Neural progenitor cell (in vitro differentiated cells): Measurements from ENCODE around the gene THRB. TPM values are rescaled to one million over a fixed set of nuclear protein-coding genes. Genes with fewer than 3 reads are reported as not detected.

ENCODE experiments used
- DNase-seq: peaks from one replicate; pipeline ENCODE4 v3.0.0-alpha.2; 2016; ENCODE audit warnings: low spot score
- H2AFZ ChIP-seq: fragments of 200-600 bp; sonication (generic); replicated peaks from 2 replicates; pipeline ENCODE4 v1.6.1; 2016; ENCODE audit warnings: antibody characterized with exemption
- H3F3A ChIP-seq: fragments of 200-600 bp; sonication (generic); 2 replicates; pipeline ENCODE4 v1.6.1; 2016; ENCODE audit warnings: antibody characterized with exemption, low read depth
- H3K27ac ChIP-seq: fragments of 200-600 bp; sonication (generic); 2 replicates; pipeline ENCODE4 v1.5.1; 2016; ENCODE audit warnings: mild to moderate bottlenecking
- H3K27me3 ChIP-seq: fragments of 200-600 bp; sonication (generic); 2 replicates; pipeline ENCODE4 v1.6.1; 2016; ENCODE audit warnings: mild to moderate bottlenecking, moderate library complexity
- H3K36me3 ChIP-seq: fragments of 200-600 bp; sonication (generic); 2 replicates; pipeline ENCODE4 v1.5.1; 2016
- H3K4me1 ChIP-seq: fragments of 200-600 bp; sonication (generic); 2 replicates; pipeline ENCODE4 v1.6.1; 2016; ENCODE audit warnings: mixed run types
- H3K4me2 ChIP-seq: fragments of 200-600 bp; sonication (generic); 2 replicates; pipeline ENCODE4 v1.6.1; 2016
- H3K4me3 ChIP-seq: fragments of 200-600 bp; sonication (generic); 2 replicates; pipeline ENCODE4 v1.5.1; 2016
- H3K79me2 ChIP-seq: fragments of 200-600 bp; sonication (generic); 2 replicates; pipeline ENCODE4 v1.6.1; 2016; ENCODE audit warnings: low read depth
- H3K9ac ChIP-seq: fragments of 200-600 bp; sonication (generic); 2 replicates; pipeline ENCODE4 v1.6.1; 2016
- H3K9me3 ChIP-seq: fragments of 200-600 bp; sonication (generic); 2 replicates; pipeline ENCODE4 v1.5.1; 2016; ENCODE audit warnings: low read depth
- H4K20me1 ChIP-seq: fragments of 200-600 bp; sonication (generic); 2 replicates; pipeline ENCODE4 v1.6.1; 2016; ENCODE audit warnings: low read depth
- H3K27ac Mint-ChIP-seq: 3 replicates; pipeline ENCODE4 v1.8.0; 2021; ENCODE audit warnings: mixed read lengths
- H3K27me3 Mint-ChIP-seq: 2 replicates; pipeline ENCODE4 v1.8.0; 2022; ENCODE audit warnings: low read depth, mild to moderate bottlenecking, inconsistent platforms, moderate library complexity, mixed read lengths; ENCODE audit not compliant: insufficient read depth
- H3K36me3 Mint-ChIP-seq: 3 replicates; pipeline ENCODE4 v1.8.0; 2021; ENCODE audit warnings: mixed read lengths
- H3K4me1 Mint-ChIP-seq: 3 replicates; pipeline ENCODE4 v1.8.0; 2021; ENCODE audit warnings: mixed read lengths
- H3K4me3 Mint-ChIP-seq: 3 replicates; pipeline ENCODE4 v1.8.0; 2021; ENCODE audit warnings: mild to moderate bottlenecking, moderate library complexity, mixed read lengths
- H3K9me3 Mint-ChIP-seq: 3 replicates; pipeline ENCODE4 v1.8.0; 2020; ENCODE audit warnings: mixed read lengths
- CTCF ChIP-seq: fragments of 200-600 bp; sonication (generic); IDR thresholded peaks from 2 replicates; pipeline ENCODE4 v1.5.1; 2017; ENCODE audit warnings: antibody characterized with exemption, mild to moderate bottlenecking
- EZH2 ChIP-seq: fragments of 200-600 bp; sonication (generic); IDR thresholded peaks from 2 replicates; pipeline ENCODE4 v1.6.1; 2017; ENCODE audit warnings: antibody characterized with exemption, mild to moderate bottlenecking, moderate library complexity
- EZH2phosphoT487 ChIP-seq: fragments of 200-600 bp; sonication (generic); IDR thresholded peaks from 2 replicates; pipeline ENCODE4 v1.6.1; 2017; ENCODE audit warnings: antibody characterized with exemption
- total RNA-seq: library from RNA; depleted of rRNA; stranded (reverse); fragments of >200 nt; gene quantifications from 2 replicates; pipeline ENCODE4 v1.2.3, GENCODE V29; 2015; ENCODE audit warnings: low replicate concordance

THRB gene
- total RNA-seq, 1 donor from 2014 or later, result 1.2 TPM

DNA sequence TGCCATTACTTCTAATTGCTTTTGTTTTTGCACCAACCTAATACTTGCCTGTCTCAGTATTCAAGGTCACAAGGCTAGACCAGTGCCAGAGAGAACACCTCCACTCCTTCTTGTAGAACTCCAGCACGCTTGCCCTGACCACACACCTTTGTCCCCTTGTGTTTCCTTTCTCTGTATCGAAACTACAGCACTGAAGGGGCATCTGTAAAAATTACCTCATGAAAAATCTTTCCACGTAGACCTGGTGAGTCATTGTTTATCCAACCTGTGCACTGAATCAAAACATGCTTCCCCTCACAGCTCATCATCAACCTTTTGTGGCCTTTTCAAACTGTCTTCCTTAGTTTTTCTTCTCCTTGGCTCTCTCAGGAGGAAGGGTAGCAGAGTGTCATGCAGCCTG is 259.5 kb downstream of the THRB start:
- no peaks in the 10 kb centered on the region for H3K36me3 Mint-ChIP-seq
- H3K4me1 Mint-ChIP-seq, result no peaks in the 10 kb centered on the region

DNA sequence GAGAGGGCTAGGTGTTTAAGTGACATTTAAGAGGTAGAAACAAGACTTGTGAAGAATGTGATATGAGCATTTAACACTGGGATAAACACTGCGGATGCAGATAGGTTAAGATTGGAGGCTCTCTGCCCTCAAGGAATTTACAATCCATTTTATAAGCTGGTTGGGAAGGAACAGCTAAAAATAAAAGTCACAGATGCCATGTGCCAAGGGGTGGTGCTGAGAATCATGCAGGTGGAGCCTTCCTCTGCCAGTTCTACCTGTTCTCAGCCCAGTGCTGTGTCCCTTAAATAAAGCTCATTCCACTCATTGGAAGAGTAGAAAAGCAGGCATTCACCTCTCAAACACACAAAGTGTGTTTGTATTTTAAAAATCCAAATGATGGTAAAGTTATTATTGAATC is 261.9 kb downstream of the THRB start:
- Histone ChIP-seq H3F3A (no peaks in the 10 kb centered on the region), H3K27ac (no peak overlapping the region), H3K4me3 (no peak overlapping the region), H3K36me3 (no peaks in the 10 kb centered on the region), H3K27me3 (no peaks in the 10 kb centered on the region), H3K4me2 (no peak overlapping the region), H4K20me1 (no peaks in the 10 kb centered on the region), H3K9me3 (no peaks in the 10 kb centered on the region), H3K4me1 (no peaks in the 10 kb centered on the region), H2AFZ (no peak overlapping the region), H3K79me2 (no peaks in the 10 kb centered on the region), H3K9ac (no peak overlapping the region)
- TF ChIP-seq EZH2 (no peak), EZH2phosphoT487 (no peak)
- peaks cover 4% of the 10 kb centered on the region for H3K27me3 Mint-ChIP-seq
- no peaks in the 10 kb centered on the region for H3K4me1 Mint-ChIP-seq
- no peaks in the 10 kb centered on the region for H3K36me3 Mint-ChIP-seq
- H3K4me3 Mint-ChIP-seq, result no peak overlapping the region
- H3K27ac Mint-ChIP-seq, result no peak overlapping the region
- H3K9me3 Mint-ChIP-seq, result no peaks in the 10 kb centered on the region
- DNase-seq, result no peak

More for the DNA sequence above, 259.5 kb downstream of the THRB start:
- no peaks in the 10 kb centered on the region for H4K20me1 ChIP-seq
- no peaks in the 10 kb centered on the region for H3K79me2 ChIP-seq
- H2AFZ ChIP-seq, result no peak overlapping the region
- H3K36me3 ChIP-seq, result no peaks in the 10 kb centered on the region
- DNase-seq, result no peak
- TF ChIP-seq EZH2 (no peak), EZH2phosphoT487 (no peak), CTCF (no peak)
- H3K4me1 ChIP-seq, result no peaks in the 10 kb centered on the region
- H3K9me3 ChIP-seq, result no peaks in the 10 kb centered on the region
- Mint-ChIP-seq H3K9me3 (no peaks in the 10 kb centered on the region), H3K4me3 (no peak overlapping the region), H3K27me3 (peaks cover 4% of the 10 kb centered on the region), H3K27ac (no peak overlapping the region)
- H3K27me3 ChIP-seq, result no peaks in the 10 kb centered on the region
- no peak overlapping the region for H3K27ac ChIP-seq
- no peaks in the 10 kb centered on the region for H3F3A ChIP-seq
- no peak overlapping the region for H3K4me3 ChIP-seq
- H3K4me2 ChIP-seq, result no peak overlapping the region
- H3K9ac ChIP-seq, result no peak overlapping the region

DNA sequence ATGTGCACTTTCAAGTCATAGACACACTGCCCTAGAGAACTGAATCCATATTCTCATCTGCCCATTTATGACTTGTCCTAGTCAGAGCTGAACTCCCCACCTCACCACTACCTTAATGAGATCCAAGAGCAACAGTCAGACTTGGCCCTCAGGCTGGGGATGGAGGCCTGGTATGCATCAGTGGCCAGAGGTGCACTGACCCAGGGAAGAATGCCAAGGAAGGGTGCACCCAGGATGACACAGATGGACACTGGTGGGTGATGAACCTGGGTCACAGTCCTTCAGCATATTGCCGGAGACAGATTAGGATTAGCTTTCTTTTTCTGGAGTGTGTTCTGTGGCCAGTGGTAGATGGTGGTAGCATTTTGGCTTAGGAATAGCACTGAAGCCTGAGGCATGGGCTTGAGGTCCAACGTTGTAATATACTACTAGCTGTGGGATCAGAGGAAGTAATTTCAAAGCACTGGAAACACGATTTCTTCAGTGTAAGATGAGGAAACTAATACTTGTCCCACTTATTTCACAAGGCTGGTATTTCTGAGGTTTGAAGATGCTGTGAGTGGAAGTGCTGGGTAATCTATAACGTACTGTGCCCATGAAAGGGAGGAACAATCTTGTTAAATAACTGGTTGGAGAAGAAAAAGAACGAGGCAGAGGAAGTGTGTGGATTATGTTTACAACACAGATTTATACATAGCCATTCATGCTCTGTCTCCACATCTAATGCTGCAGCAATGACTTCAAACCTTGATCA is 265.0 kb downstream of the THRB start:
- Histone ChIP-seq H3K27me3 (no peaks in the 10 kb centered on the region), H3K4me2 (no peak overlapping the region), H3K9me3 (no peaks in the 10 kb centered on the region), H3K79me2 (no peaks in the 10 kb centered on the region), H4K20me1 (no peaks in the 10 kb centered on the region), H3K36me3 (no peaks in the 10 kb centered on the region), H3K9ac (no peak overlapping the region), H3F3A (no peaks in the 10 kb centered on the region), H3K4me1 (no peaks in the 10 kb centered on the region), H3K4me3 (no peak overlapping the region), H2AFZ (no peak overlapping the region), H3K27ac (no peak overlapping the region)
- Mint-ChIP-seq H3K4me3 (no peak overlapping the region), H3K27me3 (peaks cover 2% of the 10 kb centered on the region), H3K36me3 (no peaks in the 10 kb centered on the region), H3K27ac (no peak overlapping the region), H3K9me3 (no peaks in the 10 kb centered on the region), H3K4me1 (peaks cover 8% of the 10 kb centered on the region)
- TF ChIP-seq CTCF, result no peak
- no peak for TF ChIP-seq EZH2
- no peak for TF ChIP-seq EZH2phosphoT487
- DNase-seq, result no peak

DNA sequence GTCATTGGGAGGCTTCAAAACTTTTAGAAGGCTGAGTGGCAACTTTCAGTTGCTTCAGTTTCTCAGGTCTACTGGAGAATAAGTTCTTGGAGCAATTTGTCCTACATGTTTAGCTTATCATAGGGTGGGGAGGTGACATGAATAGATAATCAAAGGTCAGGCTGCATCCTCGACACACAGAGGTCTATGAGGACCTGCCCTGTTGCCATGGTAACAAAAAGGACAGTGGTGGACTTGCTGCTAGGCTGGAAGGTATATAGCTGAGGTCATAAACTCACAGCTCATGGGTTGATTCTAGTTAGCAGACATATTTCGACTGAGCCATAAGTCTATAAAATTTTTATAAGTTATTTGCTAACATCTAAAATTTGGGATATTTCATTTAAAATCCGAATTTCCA is 267.0 kb downstream of the THRB start:
- Histone ChIP-seq H3K9ac (no peak overlapping the region), H3K4me2 (no peak overlapping the region), H3K79me2 (no peaks in the 10 kb centered on the region), H3F3A (no peaks in the 10 kb centered on the region), H3K4me1 (no peaks in the 10 kb centered on the region), H2AFZ (no peak overlapping the region), H3K36me3 (no peaks in the 10 kb centered on the region), H4K20me1 (no peaks in the 10 kb centered on the region), H3K27me3 (no peaks in the 10 kb centered on the region), H3K9me3 (no peaks in the 10 kb centered on the region), H3K4me3 (no peak overlapping the region), H3K27ac (no peak overlapping the region)
- TF ChIP-seq EZH2phosphoT487 (no peak), EZH2 (no peak), CTCF (no peak)
- Mint-ChIP-seq H3K27me3 (peaks cover 2% of the 10 kb centered on the region), H3K4me3 (no peak overlapping the region), H3K27ac (no peak overlapping the region), H3K4me1 (peaks cover 8% of the 10 kb centered on the region), H3K36me3 (no peaks in the 10 kb centered on the region), H3K9me3 (no peaks in the 10 kb centered on the region)
- peak; percentile 11 for DNase-seq
